ENCODE measurements around the gene DCTPP1. TPM values are rescaled to one million over a fixed set of nuclear protein-coding genes. Genes with fewer than 3 reads are reported as not detected.

The DCTPP1 gene
- total and polyA plus RNA-seq, 2 of the 13 experiments (the other 11 are each of a cell fraction or from before 2014, with no cell fraction given) = 54.8 to 74.4 TPM

DNA sequence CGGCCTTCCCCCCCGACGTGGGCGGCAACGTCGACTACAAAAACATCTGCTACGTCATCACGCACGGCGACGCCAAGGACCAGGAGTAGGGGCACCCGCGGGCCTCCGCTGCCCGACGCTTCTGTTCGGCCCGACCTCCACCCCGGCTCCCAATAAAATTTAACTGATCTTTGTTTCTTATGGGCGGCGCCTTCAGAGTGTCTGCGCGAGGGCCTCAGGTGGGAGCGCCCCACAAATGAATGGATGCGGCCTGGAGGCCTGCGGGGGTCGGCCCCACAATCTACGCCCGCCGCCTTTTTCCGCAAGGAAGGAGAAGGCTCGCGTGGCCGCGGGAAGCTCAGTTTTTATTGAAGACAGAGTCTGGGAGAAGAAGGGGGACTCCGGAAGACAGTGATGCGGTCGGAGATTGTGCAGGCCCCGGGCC is 52.0 kb downstream of the DCTPP1 start (continued):
- TF ChIP-seq, protein P1, sequence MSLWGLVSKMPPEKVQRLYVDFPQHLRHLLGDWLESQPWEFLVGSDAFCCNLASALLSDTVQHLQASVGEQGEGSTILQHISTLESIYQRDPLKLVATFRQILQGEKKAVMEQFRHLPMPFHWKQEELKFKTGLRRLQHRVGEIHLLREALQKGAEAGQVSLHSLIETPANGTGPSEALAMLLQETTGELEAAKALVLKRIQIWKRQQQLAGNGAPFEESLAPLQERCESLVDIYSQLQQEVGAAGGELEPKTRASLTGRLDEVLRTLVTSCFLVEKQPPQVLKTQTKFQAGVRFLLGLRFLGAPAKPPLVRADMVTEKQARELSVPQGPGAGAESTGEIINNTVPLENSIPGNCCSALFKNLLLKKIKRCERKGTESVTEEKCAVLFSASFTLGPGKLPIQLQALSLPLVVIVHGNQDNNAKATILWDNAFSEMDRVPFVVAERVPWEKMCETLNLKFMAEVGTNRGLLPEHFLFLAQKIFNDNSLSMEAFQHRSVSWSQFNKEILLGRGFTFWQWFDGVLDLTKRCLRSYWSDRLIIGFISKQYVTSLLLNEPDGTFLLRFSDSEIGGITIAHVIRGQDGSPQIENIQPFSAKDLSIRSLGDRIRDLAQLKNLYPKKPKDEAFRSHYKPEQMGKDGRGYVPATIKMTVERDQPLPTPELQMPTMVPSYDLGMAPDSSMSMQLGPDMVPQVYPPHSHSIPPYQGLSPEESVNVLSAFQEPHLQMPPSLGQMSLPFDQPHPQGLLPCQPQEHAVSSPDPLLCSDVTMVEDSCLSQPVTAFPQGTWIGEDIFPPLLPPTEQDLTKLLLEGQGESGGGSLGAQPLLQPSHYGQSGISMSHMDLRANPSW (CRISPR knock-in tag; IDR thresholded peaks at IDR 0.05; ENCODE audit: borderline replicate concordance) = no peak
- TF ChIP-seq, protein P2, sequence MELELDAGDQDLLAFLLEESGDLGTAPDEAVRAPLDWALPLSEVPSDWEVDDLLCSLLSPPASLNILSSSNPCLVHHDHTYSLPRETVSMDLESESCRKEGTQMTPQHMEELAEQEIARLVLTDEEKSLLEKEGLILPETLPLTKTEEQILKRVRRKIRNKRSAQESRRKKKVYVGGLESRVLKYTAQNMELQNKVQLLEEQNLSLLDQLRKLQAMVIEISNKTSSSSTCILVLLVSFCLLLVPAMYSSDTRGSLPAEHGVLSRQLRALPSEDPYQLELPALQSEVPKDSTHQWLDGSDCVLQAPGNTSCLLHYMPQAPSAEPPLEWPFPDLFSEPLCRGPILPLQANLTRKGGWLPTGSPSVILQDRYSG (CRISPR knock-in tag; IDR thresholded peaks at IDR 0.05) = no peak
- TF ChIP-seq, protein P3, sequence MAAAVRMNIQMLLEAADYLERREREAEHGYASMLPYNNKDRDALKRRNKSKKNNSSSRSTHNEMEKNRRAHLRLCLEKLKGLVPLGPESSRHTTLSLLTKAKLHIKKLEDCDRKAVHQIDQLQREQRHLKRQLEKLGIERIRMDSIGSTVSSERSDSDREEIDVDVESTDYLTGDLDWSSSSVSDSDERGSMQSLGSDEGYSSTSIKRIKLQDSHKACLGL (CRISPR knock-in tag; IDR thresholded peaks at IDR 0.05) = 0 out of 2 replicates have a peak, but pooled peaks have one; percentile 21
- TF ChIP-seq, protein P4, sequence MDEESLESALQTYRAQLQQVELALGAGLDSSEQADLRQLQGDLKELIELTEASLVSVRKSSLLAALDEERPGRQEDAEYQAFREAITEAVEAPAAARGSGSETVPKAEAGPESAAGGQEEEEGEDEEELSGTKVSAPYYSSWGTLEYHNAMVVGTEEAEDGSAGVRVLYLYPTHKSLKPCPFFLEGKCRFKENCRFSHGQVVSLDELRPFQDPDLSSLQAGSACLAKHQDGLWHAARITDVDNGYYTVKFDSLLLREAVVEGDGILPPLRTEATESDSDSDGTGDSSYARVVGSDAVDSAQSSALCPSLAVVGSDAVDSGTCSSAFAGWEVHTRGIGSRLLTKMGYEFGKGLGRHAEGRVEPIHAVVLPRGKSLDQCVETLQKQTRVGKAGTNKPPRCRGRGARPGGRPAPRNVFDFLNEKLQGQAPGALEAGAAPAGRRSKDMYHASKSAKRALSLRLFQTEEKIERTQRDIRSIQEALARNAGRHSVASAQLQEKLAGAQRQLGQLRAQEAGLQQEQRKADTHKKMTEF (CRISPR knock-in tag; IDR thresholded peaks at IDR 0.05) = peak; percentile 47; the same call in 1 of the 2 replicates
- peak; percentile 35 for TF ChIP-seq ZNF772 (CRISPR knock-in tag; IDR thresholded peaks at IDR 0.05)
- TF ChIP-seq ZBTB8A (CRISPR knock-in tag; IDR thresholded peaks at IDR 0.05; ENCODE audit: borderline replicate concordance, low read depth) = no peak; the same call in 1 of the 2 replicates
- TF ChIP-seq, protein P5, sequence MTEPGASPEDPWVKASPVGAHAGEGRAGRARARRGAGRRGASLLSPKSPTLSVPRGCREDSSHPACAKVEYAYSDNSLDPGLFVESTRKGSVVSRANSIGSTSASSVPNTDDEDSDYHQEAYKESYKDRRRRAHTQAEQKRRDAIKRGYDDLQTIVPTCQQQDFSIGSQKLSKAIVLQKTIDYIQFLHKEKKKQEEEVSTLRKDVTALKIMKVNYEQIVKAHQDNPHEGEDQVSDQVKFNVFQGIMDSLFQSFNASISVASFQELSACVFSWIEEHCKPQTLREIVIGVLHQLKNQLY (CRISPR knock-in tag; IDR thresholded peaks at IDR 0.05) = no peak
- TF ChIP-seq NFKBIZ (CRISPR knock-in tag; IDR thresholded peaks at IDR 0.05) = no peak
- no peak for TF ChIP-seq ZNF430 (CRISPR knock-in tag; IDR thresholded peaks at IDR 0.05)
- TF ChIP-seq CAMTA2 (CRISPR knock-in tag; IDR thresholded peaks at IDR 0.05; ENCODE audit: borderline replicate concordance) = no peak
- no peak for TF ChIP-seq GLI4 (CRISPR knock-in tag; IDR thresholded peaks at IDR 0.05; ENCODE audit: borderline replicate concordance)
- TF ChIP-seq HHEX (CRISPR knock-in tag; IDR thresholded peaks at IDR 0.05) = no peak
- no peak; the same call in 1 of the 2 replicates for TF ChIP-seq ZNF101 (CRISPR knock-in tag; IDR thresholded peaks at IDR 0.05; ENCODE audit: borderline replicate concordance, low read depth)
- TF ChIP-seq, protein P6, sequence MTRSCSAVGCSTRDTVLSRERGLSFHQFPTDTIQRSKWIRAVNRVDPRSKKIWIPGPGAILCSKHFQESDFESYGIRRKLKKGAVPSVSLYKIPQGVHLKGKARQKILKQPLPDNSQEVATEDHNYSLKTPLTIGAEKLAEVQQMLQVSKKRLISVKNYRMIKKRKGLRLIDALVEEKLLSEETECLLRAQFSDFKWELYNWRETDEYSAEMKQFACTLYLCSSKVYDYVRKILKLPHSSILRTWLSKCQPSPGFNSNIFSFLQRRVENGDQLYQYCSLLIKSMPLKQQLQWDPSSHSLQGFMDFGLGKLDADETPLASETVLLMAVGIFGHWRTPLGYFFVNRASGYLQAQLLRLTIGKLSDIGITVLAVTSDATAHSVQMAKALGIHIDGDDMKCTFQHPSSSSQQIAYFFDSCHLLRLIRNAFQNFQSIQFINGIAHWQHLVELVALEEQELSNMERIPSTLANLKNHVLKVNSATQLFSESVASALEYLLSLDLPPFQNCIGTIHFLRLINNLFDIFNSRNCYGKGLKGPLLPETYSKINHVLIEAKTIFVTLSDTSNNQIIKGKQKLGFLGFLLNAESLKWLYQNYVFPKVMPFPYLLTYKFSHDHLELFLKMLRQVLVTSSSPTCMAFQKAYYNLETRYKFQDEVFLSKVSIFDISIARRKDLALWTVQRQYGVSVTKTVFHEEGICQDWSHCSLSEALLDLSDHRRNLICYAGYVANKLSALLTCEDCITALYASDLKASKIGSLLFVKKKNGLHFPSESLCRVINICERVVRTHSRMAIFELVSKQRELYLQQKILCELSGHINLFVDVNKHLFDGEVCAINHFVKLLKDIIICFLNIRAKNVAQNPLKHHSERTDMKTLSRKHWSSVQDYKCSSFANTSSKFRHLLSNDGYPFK (CRISPR knock-in tag; IDR thresholded peaks at IDR 0.05; ENCODE audit: borderline replicate concordance) = peak; percentile 13; the same call in 1 of the 2 replicates
- no peak for TF ChIP-seq BRD4 (CRISPR knock-in tag; IDR thresholded peaks at IDR 0.05)
- peak; percentile 68 for TF ChIP-seq CREM (IDR thresholded peaks at IDR 0.05)
- TF ChIP-seq CREM (CRISPR knock-in tag; IDR thresholded peaks at IDR 0.05) = no peak
- TF ChIP-seq ZNF292 (CRISPR knock-in tag; IDR thresholded peaks at IDR 0.05; ENCODE audit: borderline replicate concordance, low read depth) = no peak
- TF ChIP-seq, protein P7, sequence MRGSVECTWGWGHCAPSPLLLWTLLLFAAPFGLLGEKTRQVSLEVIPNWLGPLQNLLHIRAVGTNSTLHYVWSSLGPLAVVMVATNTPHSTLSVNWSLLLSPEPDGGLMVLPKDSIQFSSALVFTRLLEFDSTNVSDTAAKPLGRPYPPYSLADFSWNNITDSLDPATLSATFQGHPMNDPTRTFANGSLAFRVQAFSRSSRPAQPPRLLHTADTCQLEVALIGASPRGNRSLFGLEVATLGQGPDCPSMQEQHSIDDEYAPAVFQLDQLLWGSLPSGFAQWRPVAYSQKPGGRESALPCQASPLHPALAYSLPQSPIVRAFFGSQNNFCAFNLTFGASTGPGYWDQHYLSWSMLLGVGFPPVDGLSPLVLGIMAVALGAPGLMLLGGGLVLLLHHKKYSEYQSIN (CRISPR knock-in tag; IDR thresholded peaks at IDR 0.05; ENCODE audit: borderline replicate concordance) = no peak

Data from HepG2 (cell line).